Lower lobe of right lung (tissue), 2 donors: ENCODE results near the gene PELI2. TPM values are rescaled to one million over a fixed set of nuclear protein-coding genes. Genes with fewer than 3 reads are reported as not detected.
A peak's percentile ranks its signal among the peaks of the same experiment; 100 is the strongest.

ENCODE experiments used
- ATAC-seq, 2 donors: fragments of 200-7000 bp; cut with Tn5 transposase; one replicate each; pipeline ENCODE4 v1.9.1; 2020 to 2022; ENCODE audit warnings: mild to moderate bottlenecking in 2 of 2, moderate library complexity in 2 of 2
- DNase-seq: peaks from one replicate; pipeline ENCODE4 v3.0.0-alpha.2; 2020
- H3K27ac ChIP-seq: fragments of 200-600 bp; one replicate; pipeline ENCODE4 v1.8.0; 2022
- H3K27me3 ChIP-seq: fragments of 200-600 bp; one replicate; pipeline ENCODE4 v1.8.0; 2022; ENCODE audit warnings: low read depth
- H3K36me3 ChIP-seq: fragments of 200-600 bp; one replicate; pipeline ENCODE4 v1.8.0; 2022; ENCODE audit warnings: mild to moderate bottlenecking
- H3K4me1 ChIP-seq: fragments of 200-600 bp; one replicate; pipeline ENCODE4 v1.8.0; 2022
- H3K4me3 ChIP-seq: fragments of 200-600 bp; one replicate; pipeline ENCODE4 v1.8.0; 2022; ENCODE audit warnings: mild to moderate bottlenecking
- H3K9me3 ChIP-seq: fragments of 200-600 bp; one replicate; pipeline ENCODE4 v1.8.0; 2022
- CTCF ChIP-seq: fragments of 200-600 bp; IDR thresholded peaks from one replicate; pipeline ENCODE4 v1.8.0; 2022; ENCODE audit warnings: antibody characterized with exemption, mild to moderate bottlenecking
- intact Hi-C: fragments of 100-400 bp; cut with DNase I; formaldehyde crosslinking; loops from one replicate; pipeline ENCODE4 v1.11.0; 2022
- total RNA-seq: library from RNA; stranded (reverse); fragmentation: NEBNext Ultra II Directional; extraction: Animal tissue kit (Norgen Biotek cat#: 25700); gene quantifications from one replicate; pipeline ENCODE4 v1.2.1, GENCODE V29; 2021
- donor health status: DM: no; HTN: yes; CAD: no; lungs with severe emphysema.

The PELI2 gene
- total RNA-seq, 1 donor from 2014 or later: 22.2 TPM

DNA sequence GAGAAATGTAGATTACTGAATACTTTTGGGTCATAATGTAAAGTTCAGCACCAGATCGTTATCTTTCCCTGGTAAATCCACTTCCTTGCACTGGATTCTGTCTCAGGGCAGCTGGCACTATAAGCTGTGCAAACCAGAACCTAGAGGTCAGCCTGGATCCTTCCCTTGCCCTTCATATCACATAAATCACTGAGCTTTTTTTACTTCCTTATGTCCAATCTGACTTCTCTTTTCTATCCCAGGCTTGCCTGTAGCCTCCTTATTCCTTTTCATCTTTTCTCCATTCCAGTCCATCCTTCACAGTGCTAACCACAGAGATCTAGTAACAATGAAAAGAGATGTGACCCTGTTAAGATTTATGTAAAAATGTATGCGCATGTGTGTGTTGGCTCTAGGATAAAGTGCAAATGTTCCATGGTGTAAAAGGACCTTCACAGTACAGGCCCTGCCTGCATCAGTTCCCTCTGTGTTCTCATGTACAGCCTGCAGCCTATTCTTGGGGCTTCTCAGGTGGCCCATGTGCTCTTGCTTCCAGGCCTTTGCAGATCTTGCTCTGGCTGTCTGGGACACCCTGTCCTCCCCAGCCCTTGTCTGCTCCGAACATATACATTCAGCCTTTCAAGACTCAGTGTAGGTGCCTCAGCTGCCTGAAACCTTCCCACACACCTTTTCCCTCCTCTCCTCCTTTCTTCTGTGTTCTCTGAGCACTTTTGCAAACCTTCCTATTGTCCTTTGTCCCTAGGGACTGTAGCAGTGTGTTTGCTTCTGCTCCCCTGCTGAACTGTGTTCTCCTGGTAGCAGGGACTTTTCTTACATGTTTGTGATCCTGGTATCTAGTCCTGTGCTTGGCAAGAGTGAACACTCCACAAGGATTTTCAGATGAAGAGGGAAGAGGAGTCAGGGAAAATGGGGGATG lies 30.0 kb downstream of the PELI2 start:
- Histone ChIP-seq H3K9me3 (no peaks in the 10 kb centered on the region), H3K27ac (no peak overlapping the region), H3K27me3 (no peaks in the 10 kb centered on the region), H3K4me1 (peaks cover 12% of the 10 kb centered on the region), H3K36me3 (no peaks in the 10 kb centered on the region), H3K4me3 (no peak overlapping the region)
- ATAC-seq (peak in 1 of 2 donors; percentile 43), DNase-seq (no peak)
- intact Hi-C loops: no loop called here
- TF ChIP-seq CTCF: no peak

GRCh38 chr14:56149151-56149550 lies 30.9 kb downstream of the PELI2 start:
- TF ChIP-seq CTCF: no peak
- intact Hi-C loops: no loop called here
- DNase-seq: no peak

GRCh38 chr14:56149995-56150394 lies 31.8 kb downstream of the PELI2 start:
- H3K4me3 ChIP-seq: no peak overlapping the region
- TF ChIP-seq CTCF: no peak
- no peaks in the 10 kb centered on the region for H3K27me3 ChIP-seq
- no peak overlapping the region for H3K27ac ChIP-seq
- H3K36me3 ChIP-seq: no peaks in the 10 kb centered on the region
- peaks cover 12% of the 10 kb centered on the region for H3K4me1 ChIP-seq
- intact Hi-C loops: no loop called here
- no peaks in the 10 kb centered on the region for H3K9me3 ChIP-seq
- ATAC-seq: peak in 1 of 2 donors; percentile 35
- DNase-seq: no peak

More at GRCh38 chr14:56149151-56149550, 30.9 kb downstream of the PELI2 start:
- Histone ChIP-seq H3K4me1 (peaks cover 12% of the 10 kb centered on the region), H3K36me3 (no peaks in the 10 kb centered on the region), H3K9me3 (no peaks in the 10 kb centered on the region), H3K4me3 (no peak overlapping the region), H3K27ac (no peak overlapping the region), H3K27me3 (no peaks in the 10 kb centered on the region)
- no peak for ATAC-seq

- TF ChIP-seq CTCF: no peak
- ATAC-seq (no peak), DNase-seq (no peak)
- H3K9me3 ChIP-seq: no peaks in the 10 kb centered on the region
- H3K27ac ChIP-seq: no peak overlapping the region
- H3K4me3 ChIP-seq: no peak overlapping the region
- H3K4me1 ChIP-seq: peaks cover 12% of the 10 kb centered on the region
- intact Hi-C loops: no loop called here
- no peaks in the 10 kb centered on the region for H3K36me3 ChIP-seq
- no peaks in the 10 kb centered on the region for H3K27me3 ChIP-seq
Measured at GRCh38 chr14:56150645-56151345, 32.6 kb downstream of the PELI2 start.

DNA sequence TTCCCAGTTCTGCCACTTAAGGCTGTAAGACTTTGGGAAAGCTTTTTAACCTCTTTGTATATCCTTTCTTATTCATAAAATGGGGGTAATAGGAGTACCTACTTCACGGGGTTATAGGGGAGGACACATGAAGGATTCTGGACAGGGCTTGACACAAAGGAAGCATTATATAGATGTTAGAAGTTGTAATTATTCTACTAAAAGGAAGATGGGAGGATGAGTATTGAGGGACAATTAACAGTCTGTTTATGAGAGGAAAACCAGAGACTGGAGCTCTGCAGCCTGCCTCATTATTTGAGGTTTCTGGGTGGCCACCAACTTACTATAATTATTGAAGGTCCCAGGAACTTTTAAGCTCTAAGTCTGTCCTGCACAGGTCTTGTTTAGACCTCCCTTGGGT lies 34.0 kb downstream of the PELI2 start:
- peaks cover 12% of the 10 kb centered on the region for H3K4me1 ChIP-seq
- intact Hi-C loops: no loop called here
- no peaks in the 10 kb centered on the region for H3K27me3 ChIP-seq
- no peaks in the 10 kb centered on the region for H3K36me3 ChIP-seq
- no peak for ATAC-seq
- no peaks in the 10 kb centered on the region for H3K9me3 ChIP-seq
- no peak for DNase-seq
- no peak overlapping the region for H3K4me3 ChIP-seq
- no peak overlapping the region for H3K27ac ChIP-seq
- no peak for TF ChIP-seq CTCF
